ENCODE data around the gene PSMD14.
"Not testable (repeated sequence)": the region's sequence is repeated elsewhere in the genome, so short reads cannot be mapped to it uniquely, and the experiment has no call there.

The PSMD14 gene

DNA sequence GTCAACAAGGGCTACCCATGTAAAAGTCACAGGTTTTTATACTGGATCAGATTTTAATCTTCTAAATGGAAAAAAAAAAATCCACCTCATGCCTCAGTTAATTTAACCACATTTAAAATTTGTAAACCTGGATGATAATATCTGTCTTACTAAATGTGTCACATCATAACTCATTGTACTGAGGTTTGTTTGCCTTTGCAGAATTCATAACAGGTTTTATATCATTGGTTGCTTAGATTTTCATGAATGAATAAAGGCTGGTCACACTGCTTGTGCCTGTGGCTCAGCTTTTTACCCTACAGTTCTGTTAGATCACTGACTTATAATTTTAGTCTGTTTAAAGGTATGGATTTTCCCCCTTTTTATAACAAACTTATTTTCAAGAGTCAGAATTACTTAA, 48.9 kb downstream of the PSMD14 start:
- Histone ChIP-seq H3K27me3 (ENCODE audit: insufficient read depth, low read length) (no peaks in the 10 kb centered on the region), H3K4me1 (ENCODE audit: control insufficient read depth, insufficient read depth, low read length, unreplicated experiment) (peaks cover 4% of the 10 kb centered on the region), H3K4me3 (ENCODE audit: low read depth, low read length) (no peak overlapping the region), H3K36me3 (ENCODE audit: insufficient read depth, low read length) (peaks cover 11% of the 10 kb centered on the region), H3K27ac (ENCODE audit: low read depth, low read length) (no peak overlapping the region), H2AFZ (ENCODE audit: low read length, unreplicated experiment) (no peak overlapping the region), H3K79me2 (ENCODE audit: control insufficient read depth, insufficient read depth, low read length, unreplicated experiment) (peaks cover 73% of the 10 kb centered on the region)

DNA sequence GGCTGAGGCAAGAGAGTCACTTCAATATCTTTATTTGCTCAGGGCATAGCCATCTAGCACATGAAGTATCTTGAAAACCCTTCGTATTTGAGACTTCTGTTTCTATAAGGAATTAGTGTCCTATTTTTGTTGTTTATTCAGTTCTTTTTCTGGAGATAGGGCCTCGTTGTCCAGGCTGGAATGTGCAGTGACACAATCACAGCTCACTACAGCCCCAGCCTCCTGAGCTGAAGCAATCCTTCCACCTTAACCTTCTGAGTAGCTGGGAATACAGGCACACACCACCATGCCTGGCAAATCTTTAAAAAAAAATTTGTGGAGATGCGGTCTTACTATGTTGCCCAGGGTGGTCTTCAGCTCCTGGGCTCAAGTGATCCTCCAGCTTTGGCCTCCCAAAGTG, 50.6 kb downstream of the PSMD14 start:
- H2AFZ ChIP-seq (ENCODE audit: low read length, unreplicated experiment), result no peak overlapping the region
- H3K36me3 ChIP-seq (ENCODE audit: insufficient read depth, low read length), result peaks cover 22% of the 10 kb centered on the region
- no peak overlapping the region for H3K4me3 ChIP-seq (ENCODE audit: low read depth, low read length)
- H3K27ac ChIP-seq (ENCODE audit: low read depth, low read length), result no peak overlapping the region
- no peaks in the 10 kb centered on the region for H3K4me1 ChIP-seq (ENCODE audit: control insufficient read depth, insufficient read depth, low read length, unreplicated experiment)
- peaks cover 74% of the 10 kb centered on the region for H3K79me2 ChIP-seq (ENCODE audit: control insufficient read depth, insufficient read depth, low read length, unreplicated experiment)
- no peaks in the 10 kb centered on the region for H3K27me3 ChIP-seq (ENCODE audit: insufficient read depth, low read length)

DNA sequence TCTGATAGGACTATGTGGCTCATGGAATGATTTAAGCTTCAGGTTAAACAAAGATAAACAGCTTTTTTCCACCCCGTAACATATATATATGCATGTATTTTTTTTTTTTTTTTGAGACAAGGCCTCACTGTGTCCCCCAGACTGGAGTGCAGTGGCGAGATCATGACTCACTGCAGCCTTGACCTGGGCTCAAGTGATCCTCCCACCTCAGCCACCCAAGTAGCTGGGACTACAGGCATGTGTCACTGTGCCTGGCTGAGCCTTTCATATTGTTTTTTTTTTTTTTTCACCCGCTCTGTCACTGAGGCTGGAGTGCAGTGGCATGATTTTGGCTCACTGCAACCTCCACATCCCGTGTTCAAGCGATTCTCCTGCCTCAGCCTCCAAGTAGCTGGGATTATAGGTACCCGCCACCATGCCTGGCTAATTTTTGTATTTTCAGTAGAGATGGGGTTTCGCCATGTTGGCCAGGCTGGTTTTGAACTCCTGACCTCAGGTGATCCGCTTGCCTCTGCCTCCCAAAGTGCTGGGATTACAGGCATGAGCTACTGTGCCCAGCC, 52.0 kb downstream of the PSMD14 start:
- not testable (repeated sequence) for H3K27me3 ChIP-seq (ENCODE audit: insufficient read depth, low read length); H2AFZ ChIP-seq (ENCODE audit: low read length, unreplicated experiment); H3K27ac ChIP-seq (ENCODE audit: low read depth, low read length); H3K4me1 ChIP-seq (ENCODE audit: control insufficient read depth, insufficient read depth, low read length, unreplicated experiment); H3K4me3 ChIP-seq (ENCODE audit: low read depth, low read length)
- Histone ChIP-seq H3K79me2 (ENCODE audit: control insufficient read depth, insufficient read depth, low read length, unreplicated experiment) (peaks cover 75% of the 10 kb centered on the region), H3K36me3 (ENCODE audit: insufficient read depth, low read length) (peaks cover 22% of the 10 kb centered on the region)

DNA sequence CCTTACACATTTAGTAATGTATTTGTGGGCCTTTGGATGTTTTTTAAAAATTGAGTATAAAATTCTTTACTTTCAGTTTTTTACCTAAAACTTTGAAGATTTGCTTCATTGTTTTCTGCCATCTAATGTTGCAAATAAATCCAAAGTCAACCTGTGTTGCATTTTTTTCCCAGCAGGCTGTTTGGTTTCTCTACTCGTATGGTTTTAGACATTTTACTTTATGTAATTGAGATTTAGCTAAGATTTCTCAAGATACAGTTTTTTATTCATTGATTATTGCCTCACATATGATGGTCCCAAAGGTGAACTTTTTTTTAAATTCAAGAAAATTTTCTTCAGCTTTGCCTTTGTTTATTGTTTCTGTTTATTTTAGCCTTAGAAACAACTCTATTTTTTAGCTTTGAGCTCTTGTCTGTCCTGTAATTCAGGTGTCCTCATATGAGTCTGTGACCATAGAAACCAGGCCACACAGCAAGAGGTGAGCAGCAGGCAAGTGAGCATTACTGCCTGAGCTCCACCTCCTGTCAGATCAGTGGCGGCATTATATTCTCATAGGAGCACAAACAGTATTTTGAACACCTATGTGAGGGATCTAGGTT, 54.4 kb downstream of the PSMD14 start:
- Histone ChIP-seq H3K79me2 (ENCODE audit: control insufficient read depth, insufficient read depth, low read length, unreplicated experiment) (peaks cover 62% of the 10 kb centered on the region), H3K4me3 (ENCODE audit: low read depth, low read length) (no peak overlapping the region), H2AFZ (ENCODE audit: low read length, unreplicated experiment) (no peak overlapping the region), H3K27ac (ENCODE audit: low read depth, low read length) (no peak overlapping the region), H3K27me3 (ENCODE audit: insufficient read depth, low read length) (no peaks in the 10 kb centered on the region), H3K36me3 (ENCODE audit: insufficient read depth, low read length) (peaks cover 23% of the 10 kb centered on the region), H3K4me1 (ENCODE audit: control insufficient read depth, insufficient read depth, low read length, unreplicated experiment) (no peaks in the 10 kb centered on the region)

DNA sequence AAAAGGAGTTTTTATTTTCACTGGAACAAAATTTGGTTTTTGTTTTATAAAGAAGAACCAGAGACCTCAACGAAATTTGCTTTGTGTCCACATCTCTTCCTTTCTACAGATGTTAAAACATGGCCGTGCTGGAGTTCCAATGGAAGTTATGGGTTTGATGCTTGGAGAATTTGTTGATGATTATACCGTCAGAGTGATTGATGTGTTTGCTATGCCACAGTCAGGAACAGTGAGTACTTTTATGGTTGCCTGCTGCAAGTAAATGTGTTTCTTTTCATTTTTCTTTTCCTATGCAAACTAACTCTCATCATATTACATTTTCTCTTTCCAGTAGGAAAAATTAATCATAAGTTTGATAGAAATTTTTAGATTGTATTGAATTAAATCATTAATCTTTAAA, 59.5 kb downstream of the PSMD14 start:
- Histone ChIP-seq H3K27ac (ENCODE audit: low read depth, low read length) (no peak overlapping the region), H3K79me2 (ENCODE audit: control insufficient read depth, insufficient read depth, low read length, unreplicated experiment) (peaks cover 30% of the 10 kb centered on the region), H3K4me3 (ENCODE audit: low read depth, low read length) (no peak overlapping the region), H3K27me3 (ENCODE audit: insufficient read depth, low read length) (no peaks in the 10 kb centered on the region), H2AFZ (ENCODE audit: low read length, unreplicated experiment) (no peak overlapping the region), H3K4me1 (ENCODE audit: control insufficient read depth, insufficient read depth, low read length, unreplicated experiment) (no peaks in the 10 kb centered on the region), H3K36me3 (ENCODE audit: insufficient read depth, low read length) (peaks cover 23% of the 10 kb centered on the region)

DNA sequence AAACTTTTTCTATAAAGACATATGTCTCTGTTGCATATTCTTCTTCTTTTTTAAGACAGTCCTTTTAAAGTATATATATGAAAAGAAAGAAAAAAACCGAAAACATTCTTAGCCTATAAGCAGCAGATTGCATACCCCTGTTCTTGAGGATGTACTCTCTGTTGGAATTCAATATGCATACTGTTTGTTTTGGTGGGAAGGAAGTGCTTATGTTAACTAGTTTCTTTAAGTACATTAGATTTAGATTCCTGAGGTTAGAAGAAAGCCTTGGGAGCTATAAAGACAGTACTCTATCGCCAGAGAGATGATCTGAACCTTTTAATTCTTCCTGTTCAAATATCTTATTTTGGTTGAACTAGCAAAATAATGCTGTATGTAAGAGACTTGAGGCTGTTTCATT, 61.1 kb downstream of the PSMD14 start:
- no peaks in the 10 kb centered on the region for H3K27me3 ChIP-seq (ENCODE audit: insufficient read depth, low read length)
- H3K36me3 ChIP-seq (ENCODE audit: insufficient read depth, low read length), result peaks cover 18% of the 10 kb centered on the region
- no peak overlapping the region for H3K4me3 ChIP-seq (ENCODE audit: low read depth, low read length)
- H2AFZ ChIP-seq (ENCODE audit: low read length, unreplicated experiment), result no peak overlapping the region
- no peak overlapping the region for H3K27ac ChIP-seq (ENCODE audit: low read depth, low read length)
- H3K4me1 ChIP-seq (ENCODE audit: control insufficient read depth, insufficient read depth, low read length, unreplicated experiment), result no peaks in the 10 kb centered on the region
- peaks cover 14% of the 10 kb centered on the region for H3K79me2 ChIP-seq (ENCODE audit: control insufficient read depth, insufficient read depth, low read length, unreplicated experiment)

DNA sequence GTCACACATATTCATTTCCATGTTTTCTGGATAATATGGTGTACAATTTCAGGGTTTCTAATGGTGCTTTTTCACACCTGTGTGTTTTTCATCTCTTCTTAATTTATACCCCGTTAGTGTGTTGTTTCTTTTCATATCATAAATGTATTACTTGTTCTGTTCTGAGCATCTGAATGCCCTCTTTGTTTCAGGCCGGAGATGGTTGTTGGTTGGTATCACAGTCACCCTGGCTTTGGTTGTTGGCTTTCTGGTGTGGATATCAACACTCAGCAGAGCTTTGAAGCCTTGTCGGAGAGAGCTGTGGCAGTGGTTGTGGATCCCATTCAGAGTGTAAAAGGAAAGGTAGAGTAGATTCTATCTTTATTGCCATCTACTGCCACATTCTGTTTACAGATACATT, 62.8 kb downstream of the PSMD14 start:
- H3K36me3 ChIP-seq (ENCODE audit: insufficient read depth, low read length), result peaks cover 18% of the 10 kb centered on the region
- no peak overlapping the region for H3K27ac ChIP-seq (ENCODE audit: low read depth, low read length)
- no peaks in the 10 kb centered on the region for H3K4me1 ChIP-seq (ENCODE audit: control insufficient read depth, insufficient read depth, low read length, unreplicated experiment)
- H2AFZ ChIP-seq (ENCODE audit: low read length, unreplicated experiment), result no peak overlapping the region
- H3K4me3 ChIP-seq (ENCODE audit: low read depth, low read length), result no peak overlapping the region
- H3K27me3 ChIP-seq (ENCODE audit: insufficient read depth, low read length), result no peaks in the 10 kb centered on the region
- peaks cover 5% of the 10 kb centered on the region for H3K79me2 ChIP-seq (ENCODE audit: control insufficient read depth, insufficient read depth, low read length, unreplicated experiment)

DNA sequence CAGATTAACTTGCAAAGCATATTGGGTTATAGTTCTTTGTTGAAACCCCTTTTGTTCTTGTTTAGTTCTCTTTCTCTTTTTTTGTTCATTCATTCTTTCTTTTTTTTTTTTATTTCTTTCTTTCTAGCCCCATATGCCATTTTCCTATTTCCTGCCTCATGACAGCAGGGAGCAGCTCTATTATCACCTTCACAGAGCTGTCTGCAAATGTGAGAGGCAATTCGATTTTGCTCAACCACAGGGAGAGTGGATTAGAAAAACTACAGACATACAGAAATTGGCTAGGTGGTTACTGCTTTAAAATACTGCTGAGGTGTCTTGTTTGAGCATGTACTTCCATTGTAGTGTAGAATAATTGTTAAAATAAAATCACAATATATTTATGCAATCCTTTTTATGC, 63.6 kb downstream of the PSMD14 start:
- H3K4me1 ChIP-seq (ENCODE audit: control insufficient read depth, insufficient read depth, low read length, unreplicated experiment), result no peaks in the 10 kb centered on the region
- H3K4me3 ChIP-seq (ENCODE audit: low read depth, low read length), result no peak overlapping the region
- H3K27me3 ChIP-seq (ENCODE audit: insufficient read depth, low read length), result no peaks in the 10 kb centered on the region
- no peaks in the 10 kb centered on the region for H3K79me2 ChIP-seq (ENCODE audit: control insufficient read depth, insufficient read depth, low read length, unreplicated experiment)
- H3K36me3 ChIP-seq (ENCODE audit: insufficient read depth, low read length), result peaks cover 18% of the 10 kb centered on the region
- H2AFZ ChIP-seq (ENCODE audit: low read length, unreplicated experiment), result no peak overlapping the region
- H3K27ac ChIP-seq (ENCODE audit: low read depth, low read length), result no peak overlapping the region

DNA sequence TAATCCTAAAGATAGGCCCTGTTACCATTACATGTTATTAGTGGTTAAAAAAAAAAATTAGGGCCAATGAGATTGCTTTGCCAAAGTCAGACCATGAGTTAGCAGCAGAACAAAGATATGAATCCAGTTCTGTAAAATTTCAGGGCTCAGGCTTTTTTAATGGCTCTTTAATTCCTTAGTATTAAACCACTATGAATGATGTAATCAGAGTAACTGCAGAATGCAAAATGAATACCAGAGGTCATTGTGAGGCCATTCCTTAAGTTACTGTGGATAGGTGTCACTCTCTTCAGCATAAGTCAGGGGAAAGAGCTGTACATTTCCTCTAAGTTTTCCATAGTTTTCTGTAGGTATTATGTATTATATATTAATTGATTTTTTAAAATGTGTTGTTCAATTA, 65.7 kb downstream of the PSMD14 start:
- Histone ChIP-seq H3K79me2 (ENCODE audit: control insufficient read depth, insufficient read depth, low read length, unreplicated experiment) (no peaks in the 10 kb centered on the region), H3K27ac (ENCODE audit: low read depth, low read length) (no peak overlapping the region), H3K27me3 (ENCODE audit: insufficient read depth, low read length) (no peaks in the 10 kb centered on the region), H3K36me3 (ENCODE audit: insufficient read depth, low read length) (peaks cover 9% of the 10 kb centered on the region), H2AFZ (ENCODE audit: low read length, unreplicated experiment) (no peak overlapping the region), H3K4me1 (ENCODE audit: control insufficient read depth, insufficient read depth, low read length, unreplicated experiment) (no peaks in the 10 kb centered on the region), H3K4me3 (ENCODE audit: low read depth, low read length) (no peak overlapping the region)

DNA sequence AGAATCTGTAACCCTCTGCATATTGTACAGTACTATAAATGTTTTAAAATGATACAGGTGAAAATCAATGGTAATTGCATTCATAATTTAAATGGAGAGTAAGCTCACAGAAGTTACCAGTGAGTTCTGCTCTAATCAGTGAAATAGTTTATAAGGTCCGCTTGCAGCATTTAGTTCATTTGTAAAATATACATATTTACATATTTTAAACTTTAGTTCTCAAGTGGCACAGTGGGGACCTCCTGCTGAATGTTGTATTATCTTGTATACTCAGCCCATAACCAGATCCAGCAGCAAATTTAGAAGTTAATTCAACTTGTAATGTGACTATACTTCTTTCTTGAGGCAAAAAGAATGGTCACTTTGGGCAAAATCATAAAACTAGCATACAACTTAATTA, 66.2 kb downstream of the PSMD14 start:
- no peaks in the 10 kb centered on the region for H3K4me1 ChIP-seq (ENCODE audit: control insufficient read depth, insufficient read depth, low read length, unreplicated experiment)
- H3K79me2 ChIP-seq (ENCODE audit: control insufficient read depth, insufficient read depth, low read length, unreplicated experiment), result no peaks in the 10 kb centered on the region
- no peak overlapping the region for H3K27ac ChIP-seq (ENCODE audit: low read depth, low read length)
- peaks cover 8% of the 10 kb centered on the region for H3K36me3 ChIP-seq (ENCODE audit: insufficient read depth, low read length)
- no peak overlapping the region for H3K4me3 ChIP-seq (ENCODE audit: low read depth, low read length)
- no peaks in the 10 kb centered on the region for H3K27me3 ChIP-seq (ENCODE audit: insufficient read depth, low read length)
- H2AFZ ChIP-seq (ENCODE audit: low read length, unreplicated experiment), result no peak overlapping the region

DNA sequence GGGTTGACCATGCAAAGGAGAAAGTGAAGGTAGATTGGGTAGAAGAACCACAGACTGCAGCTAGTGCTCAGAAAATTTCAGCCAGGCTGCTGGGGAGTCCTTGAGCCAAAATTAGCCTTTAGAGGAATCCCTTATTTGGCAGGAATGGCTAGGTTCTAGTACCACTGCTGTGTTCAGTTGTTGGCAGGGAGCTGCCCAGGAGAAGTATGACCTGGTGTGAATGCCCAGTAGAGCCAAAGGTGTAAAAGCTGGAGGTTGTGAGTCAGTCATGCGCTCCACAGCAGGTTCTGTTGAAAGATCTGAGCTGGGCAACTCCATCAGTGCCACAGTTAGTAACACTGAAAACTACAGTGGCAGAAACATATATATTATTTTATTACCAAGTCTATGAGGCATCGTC, 71.5 kb downstream of the PSMD14 start:
- no peak overlapping the region for H3K4me3 ChIP-seq (ENCODE audit: low read depth, low read length)
- H3K4me1 ChIP-seq (ENCODE audit: control insufficient read depth, insufficient read depth, low read length, unreplicated experiment), result no peaks in the 10 kb centered on the region
- peaks cover 3% of the 10 kb centered on the region for H3K36me3 ChIP-seq (ENCODE audit: insufficient read depth, low read length)
- no peak overlapping the region for H2AFZ ChIP-seq (ENCODE audit: low read length, unreplicated experiment)
- no peak overlapping the region for H3K27ac ChIP-seq (ENCODE audit: low read depth, low read length)
- no peaks in the 10 kb centered on the region for H3K79me2 ChIP-seq (ENCODE audit: control insufficient read depth, insufficient read depth, low read length, unreplicated experiment)
- no peaks in the 10 kb centered on the region for H3K27me3 ChIP-seq (ENCODE audit: insufficient read depth, low read length)

Data from ACC112 (cell line).